ENCODE results near the gene GABRB3. TPM values are rescaled to one million over a fixed set of nuclear protein-coding genes. Genes with fewer than 3 reads are reported as not detected.

GABRB3 gene
- total RNA-seq (2022; extraction: Qiagen RNA extraction; ENCODE audit: low read depth): 54.9 to 82.0 TPM (median 76.9 TPM) in 5 replicates

DNA sequence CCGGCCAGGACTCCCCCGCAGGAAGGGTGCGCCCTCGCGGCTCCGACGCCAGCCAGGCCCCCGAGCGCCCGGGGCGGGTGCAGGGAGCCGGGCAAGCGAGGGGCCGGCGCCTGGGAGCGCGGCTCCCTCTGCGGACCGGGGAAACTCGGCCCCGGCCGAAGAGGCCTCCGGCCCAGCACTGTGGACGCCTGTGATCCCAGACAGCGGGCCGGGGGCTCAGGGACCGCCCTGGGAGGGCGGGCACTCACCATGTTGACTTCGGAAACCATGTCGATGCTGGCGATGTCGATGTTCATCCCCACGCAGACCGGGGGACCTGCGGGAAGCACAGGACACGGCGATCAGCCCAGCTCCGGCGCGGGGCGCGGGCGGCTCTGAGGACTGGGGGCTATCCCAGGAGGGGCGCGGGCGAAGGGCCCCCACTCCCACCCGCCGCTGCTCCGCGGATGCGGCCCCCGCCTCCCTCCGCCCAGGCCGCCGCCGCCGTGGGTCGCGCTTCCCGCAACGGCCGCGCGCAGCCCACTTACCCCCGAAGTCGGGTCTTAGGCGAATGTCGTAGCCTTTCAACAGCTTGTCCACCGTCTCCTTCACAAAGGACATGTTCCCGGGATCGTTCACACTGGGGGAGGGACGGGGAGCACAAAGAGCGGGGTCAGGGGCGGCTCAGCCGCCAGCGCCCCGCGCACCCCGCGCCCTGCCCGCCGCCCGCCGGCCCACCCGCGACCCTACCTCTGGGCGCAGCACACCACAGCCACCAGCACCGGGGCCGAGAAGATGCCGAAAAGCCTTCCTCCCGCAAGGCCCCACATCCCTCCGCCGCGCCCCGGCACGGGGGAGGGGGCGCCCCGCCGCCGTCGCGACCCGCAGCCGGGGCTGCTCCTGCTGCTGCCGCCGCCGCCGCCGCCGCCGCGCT, at the start of gene GABRB3:
TSS of gene GABRB3 (minus strand) at position 913 of the 913 bp plus-strand sequence.

Other genes starting within 250 kb of the GABRB3 start
- gene GABRA5, start 94.0 kb upstream of the GABRB3 start, total RNA-seq (2022; extraction: Qiagen RNA extraction; ENCODE audit: low read depth): 78.4 to 116 TPM (median 105 TPM) in 5 replicates
- 0.15 to 0.81 TPM (median 0.31 TPM) in 4 of 5 replicates, not detected in the other for gene GABRG3, start 198.1 kb upstream of the GABRB3 start, total RNA-seq (2022; extraction: Qiagen RNA extraction; ENCODE audit: low read depth)